ENCODE measurements around the gene PCP2. TPM values are rescaled to one million over a fixed set of nuclear protein-coding genes. Genes with fewer than 3 reads are reported as not detected.

PCP2 gene
- total RNA-seq, 4 donors from 2014 or later = not detected

GRCh38 chr19:7618348-7618747 lies 15.2 kb downstream of the PCP2 start:
- Histone ChIP-seq H3K36me3 (no peaks in the 10 kb centered on the region), H3K27me3 (no peaks in the 10 kb centered on the region), H3K9me3 (no peaks in the 10 kb centered on the region), H3K4me3 (no peak overlapping the region), H3K27ac (no peak overlapping the region), H3K4me1 (no peaks in the 10 kb centered on the region)
- TF ChIP-seq POLR2A (IDR thresholded peaks at IDR 0.05) = no peak
- no peak for TF ChIP-seq CTCF (IDR thresholded peaks at IDR 0.05)
- intact Hi-C loops (cut with DNase I; ENCODE audit: low total_unique reads) = no loop called here
- no peak for DNase-seq

- intact Hi-C loops (cut with DNase I; ENCODE audit: low total_unique reads) = no loop called here
Measured at GRCh38 chr19:7617735-7618134, 15.8 kb downstream of the PCP2 start.

GRCh38 chr19:7617172-7617571 lies 16.3 kb downstream of the PCP2 start:
- Histone ChIP-seq H3K9me3 (no peaks in the 10 kb centered on the region), H3K4me1 (no peaks in the 10 kb centered on the region), H3K4me3 (no peak overlapping the region), H3K36me3 (no peaks in the 10 kb centered on the region), H3K27ac (no peak overlapping the region), H3K27me3 (no peaks in the 10 kb centered on the region)
- intact Hi-C loops (cut with DNase I; ENCODE audit: low total_unique reads) = no loop called here
- TF ChIP-seq POLR2A (IDR thresholded peaks at IDR 0.05) (no peak), CTCF (IDR thresholded peaks at IDR 0.05) (no peak)
- DNase-seq = no peak

More at GRCh38 chr19:7617735-7618134, 15.8 kb downstream of the PCP2 start:
- no peak overlapping the region for H3K4me3 ChIP-seq
- H3K27ac ChIP-seq = no peak overlapping the region
- H3K36me3 ChIP-seq = no peaks in the 10 kb centered on the region
- no peak for TF ChIP-seq CTCF (IDR thresholded peaks at IDR 0.05)
- TF ChIP-seq POLR2A (IDR thresholded peaks at IDR 0.05) = no peak
- no peaks in the 10 kb centered on the region for H3K9me3 ChIP-seq
- DNase-seq = no peak
- no peaks in the 10 kb centered on the region for H3K4me1 ChIP-seq
- no peaks in the 10 kb centered on the region for H3K27me3 ChIP-seq

- intact Hi-C loops (cut with DNase I; ENCODE audit: low total_unique reads) = no loop called here
- Histone ChIP-seq H3K9me3 (no peaks in the 10 kb centered on the region), H3K36me3 (no peaks in the 10 kb centered on the region), H3K27me3 (no peaks in the 10 kb centered on the region), H3K4me3 (no peak overlapping the region), H3K27ac (no peak overlapping the region), H3K4me1 (no peaks in the 10 kb centered on the region)
- TF ChIP-seq POLR2A (IDR thresholded peaks at IDR 0.05) = no peak
- TF ChIP-seq CTCF (IDR thresholded peaks at IDR 0.05) = no peak
- DNase-seq = no peak
Measured at GRCh38 chr19:7614859-7615741, 18.4 kb downstream of the PCP2 start.

All from uterus (tissue), 4 donors.